Right atrium auricular region (tissue), 2 donors: ENCODE results near the gene UBE3B. TPM values are rescaled to one million over a fixed set of nuclear protein-coding genes. Genes with fewer than 3 reads are reported as not detected.
A peak's percentile ranks its signal among the peaks of the same experiment; 100 is the strongest.

Source experiments
- DNase-seq: peaks from one replicate; pipeline ENCODE4 v3.0.0-alpha.2; 2019; ENCODE audit warnings: low spot score
- H3K27ac ChIP-seq, 2 donors: fragments of 200-600 bp; sonication (generic); 1 replicate in 1 of 2; 2 replicates in 1 of 2; pipeline ENCODE4 v1.5.1; 2016 to 2019
- H3K27me3 ChIP-seq, 2 donors: fragments of 200-600 bp; sonication (generic); one replicate each; pipeline versions ENCODE4 v1.5.1 to v1.6.0; 2017 to 2019
- H3K36me3 ChIP-seq: fragments of 200-600 bp; sonication (generic); one replicate; pipeline ENCODE4 v1.5.1; 2016
- H3K4me1 ChIP-seq, 2 donors: fragments of 200-600 bp; sonication (generic); one replicate each; pipeline versions ENCODE4 v1.5.1 to v1.6.0; 2017 to 2019
- H3K4me3 ChIP-seq, 2 donors: fragments of 200-600 bp; sonication (generic); 1 replicate in 1 of 2; 2 replicates in 1 of 2; pipeline ENCODE4 v1.5.1; 2017 to 2019; ENCODE audit warnings: mild to moderate bottlenecking in 1 of 2, moderate library complexity in 1 of 2
- H3K9me3 ChIP-seq, 2 donors: fragments of 200-600 bp; sonication (generic); one replicate each; pipeline ENCODE4 v1.5.1; 2019
- CTCF ChIP-seq, 2 donors: fragments of 200-600 bp; sonication (generic); IDR thresholded peaks; one replicate each; pipeline ENCODE4 v1.5.1; 2019; ENCODE audit warnings: antibody characterized with exemption in 2 of 2
- total RNA-seq, 2 donors: library from RNA; depleted of rRNA; stranded (reverse); fragments of >200 nt; gene quantifications; one replicate each; pipeline ENCODE4 v1.1.0, GENCODE V29; 2016

UBE3B gene
- total RNA-seq, 2 donors from 2014 or later, result 41.7 to 71.8 TPM

- DNase-seq, result no peak
- no peaks in the 10 kb centered on the region for H3K27me3 ChIP-seq
- no peak overlapping the region for H3K4me3 ChIP-seq
- no peak overlapping the region for H3K27ac ChIP-seq
- no peaks in the 10 kb centered on the region for H3K36me3 ChIP-seq
- peaks cover 0 to 56% of the 10 kb centered on the region in 2 donors for H3K4me1 ChIP-seq
- TF ChIP-seq CTCF (IDR thresholded peaks at IDR 0.05), result no peak
- H3K9me3 ChIP-seq, result no peaks in the 10 kb centered on the region
Observed at GRCh38 chr12:109475121-109475520, 2.3 kb upstream of the UBE3B start.

- no peak for DNase-seq
- TF ChIP-seq CTCF (IDR thresholded peaks at IDR 0.05), result no peak
- H3K27ac ChIP-seq, result peak overlapping the region; percentile 94 to 99
- peak overlapping the region; percentile 90 to 96 for H3K4me3 ChIP-seq
- H3K27me3 ChIP-seq, result no peaks in the 10 kb centered on the region
- no peaks in the 10 kb centered on the region for H3K36me3 ChIP-seq
- no peaks in the 10 kb centered on the region for H3K9me3 ChIP-seq
- H3K4me1 ChIP-seq, result peaks cover 0 to 51% of the 10 kb centered on the region in 2 donors
Observed at GRCh38 chr12:109475993-109476806, 1.2 kb upstream of the UBE3B start.

- peak overlapping the region; percentile 94 to 99 for H3K27ac ChIP-seq
- no peaks in the 10 kb centered on the region for H3K9me3 ChIP-seq
- H3K36me3 ChIP-seq, result no peaks in the 10 kb centered on the region
- H3K27me3 ChIP-seq, result no peaks in the 10 kb centered on the region
- peaks cover 0 to 51% of the 10 kb centered on the region in 2 donors for H3K4me1 ChIP-seq
- no peak for TF ChIP-seq CTCF (IDR thresholded peaks at IDR 0.05)
- DNase-seq, result no peak
- H3K4me3 ChIP-seq, result peak overlapping the region; percentile 90 to 96
Observed at GRCh38 chr12:109476807-109477184, 638 bp upstream of the UBE3B start.

- H3K27me3 ChIP-seq, result no peaks in the 10 kb centered on the region
- peaks cover 0 to 40% of the 10 kb centered on the region in 2 donors for H3K4me1 ChIP-seq
- H3K27ac ChIP-seq, result peak overlapping the region; percentile 94 to 99
- H3K9me3 ChIP-seq, result no peaks in the 10 kb centered on the region
- no peak for TF ChIP-seq CTCF (IDR thresholded peaks at IDR 0.05)
- no peaks in the 10 kb centered on the region for H3K36me3 ChIP-seq
- H3K4me3 ChIP-seq, result peak overlapping the region; percentile 90 to 96
- no peak for DNase-seq
Observed at GRCh38 chr12:109477963-109478315, 505 bp downstream of the UBE3B start.

GRCh38 chr12:109479761-109480160 is 2.3 kb downstream of the UBE3B start:
- H3K4me3 ChIP-seq, result no peak overlapping the region
- no peak overlapping the region for H3K27ac ChIP-seq
- TF ChIP-seq CTCF (IDR thresholded peaks at IDR 0.05), result no peak
- no peaks in the 10 kb centered on the region for H3K9me3 ChIP-seq
- H3K4me1 ChIP-seq, result peaks cover 0 to 29% of the 10 kb centered on the region in 2 donors
- no peaks in the 10 kb centered on the region for H3K27me3 ChIP-seq
- H3K36me3 ChIP-seq, result peaks cover 15% of the 10 kb centered on the region
- DNase-seq, result no peak

GRCh38 chr12:109480356-109480755 is 2.9 kb downstream of the UBE3B start:
- DNase-seq, result no peak

More at GRCh38 chr12:109480356-109480755, 2.9 kb downstream of the UBE3B start:
- H3K4me3 ChIP-seq, result no peak overlapping the region
- H3K27me3 ChIP-seq, result no peaks in the 10 kb centered on the region
- no peak for TF ChIP-seq CTCF (IDR thresholded peaks at IDR 0.05)
- H3K4me1 ChIP-seq, result peaks cover 0 to 23% of the 10 kb centered on the region in 2 donors
- H3K9me3 ChIP-seq, result no peaks in the 10 kb centered on the region
- H3K36me3 ChIP-seq, result peaks cover 20% of the 10 kb centered on the region
- H3K27ac ChIP-seq, result no peak overlapping the region
